ACC112 (cell line): ENCODE results near the gene SMIM15.

Experiments used
- H2AFZ ChIP-seq: fragments of 200-600 bp; sonication (generic); one replicate; pipeline ENCODE4 v1.6.0; 2017; ENCODE audit warnings: antibody characterized with exemption, low read length; ENCODE audit not compliant: unreplicated experiment
- H3K27ac ChIP-seq: fragments of 200-600 bp; sonication (generic); 2 replicates; pipeline ENCODE4 v1.5.1; 2014; ENCODE audit warnings: low read depth, mild to moderate bottlenecking, antibody characterized with exemption, low read length, moderate library complexity
- H3K27me3 ChIP-seq: fragments of 200-600 bp; sonication (generic); 2 replicates; pipeline ENCODE4 v1.6.1; 2014; ENCODE audit warnings: mild to moderate bottlenecking, antibody characterized with exemption, low read length, moderate library complexity, mixed read lengths; ENCODE audit not compliant: insufficient read depth
- H3K36me3 ChIP-seq: fragments of 200-600 bp; sonication (generic); 2 replicates; pipeline ENCODE4 v1.6.1; 2016; ENCODE audit warnings: mild to moderate bottlenecking, antibody characterized with exemption, low read length, moderate library complexity, mixed read lengths; ENCODE audit not compliant: insufficient read depth
- H3K4me1 ChIP-seq: fragments of 200-600 bp; sonication (generic); one replicate; pipeline ENCODE4 v1.6.1; 2016; ENCODE audit warnings: low read length, mixed read lengths; ENCODE audit not compliant: insufficient read depth, unreplicated experiment, control insufficient read depth
- H3K4me3 ChIP-seq: fragments of 200-600 bp; sonication (generic); 2 replicates; pipeline ENCODE4 v1.5.1; 2014; ENCODE audit warnings: mild to moderate bottlenecking, low read depth, low read length
- H3K79me2 ChIP-seq: fragments of 200-600 bp; sonication (generic); one replicate; pipeline ENCODE4 v1.6.0; 2016; ENCODE audit warnings: low read length; ENCODE audit not compliant: control insufficient read depth, unreplicated experiment, insufficient read depth

SMIM15 gene

GRCh38 chr5:61182449-61182848, 20.2 kb upstream of the SMIM15 start:
- no peak overlapping the region for H3K4me3 ChIP-seq
- H3K27me3 ChIP-seq, result no peaks in the 10 kb centered on the region
- peaks cover 21% of the 10 kb centered on the region for H3K4me1 ChIP-seq
- H3K27ac ChIP-seq, result no peak overlapping the region
- no peaks in the 10 kb centered on the region for H3K79me2 ChIP-seq
- H3K36me3 ChIP-seq, result no peaks in the 10 kb centered on the region
- no peak overlapping the region for H2AFZ ChIP-seq

- H3K27ac ChIP-seq, result peak overlapping the region; percentile 35
- H3K4me3 ChIP-seq, result peak overlapping the region; percentile 78
- no peaks in the 10 kb centered on the region for H3K36me3 ChIP-seq
- H3K79me2 ChIP-seq, result no peaks in the 10 kb centered on the region
- H2AFZ ChIP-seq, result peak overlapping the region; percentile 85
- H3K4me1 ChIP-seq, result peaks cover 21% of the 10 kb centered on the region
- no peaks in the 10 kb centered on the region for H3K27me3 ChIP-seq
These were observed 18.6 kb upstream of the SMIM15 start for GRCh38 chr5:61180886-61181285.

- H3K36me3 ChIP-seq, result no peaks in the 10 kb centered on the region
- H3K27me3 ChIP-seq, result no peaks in the 10 kb centered on the region
- no peak overlapping the region for H2AFZ ChIP-seq
- H3K27ac ChIP-seq, result no peak overlapping the region
- no peak overlapping the region for H3K4me3 ChIP-seq
- no peaks in the 10 kb centered on the region for H3K79me2 ChIP-seq
- peaks cover 13% of the 10 kb centered on the region for H3K4me1 ChIP-seq
These were observed 16.4 kb upstream of the SMIM15 start for GRCh38 chr5:61178702-61179101.

GRCh38 chr5:61177716-61178115, 15.4 kb upstream of the SMIM15 start:
- Histone ChIP-seq H3K36me3 (no peaks in the 10 kb centered on the region), H3K4me3 (no peak overlapping the region), H3K27ac (no peak overlapping the region), H3K27me3 (no peaks in the 10 kb centered on the region), H3K79me2 (no peaks in the 10 kb centered on the region), H2AFZ (no peak overlapping the region), H3K4me1 (peaks cover 13% of the 10 kb centered on the region)

- no peaks in the 10 kb centered on the region for H3K36me3 ChIP-seq
- H3K79me2 ChIP-seq, result no peaks in the 10 kb centered on the region
- H3K4me3 ChIP-seq, result no peak overlapping the region
- H2AFZ ChIP-seq, result no peak overlapping the region
- no peak overlapping the region for H3K27ac ChIP-seq
- peaks cover 8% of the 10 kb centered on the region for H3K4me1 ChIP-seq
- no peaks in the 10 kb centered on the region for H3K27me3 ChIP-seq
These were observed 14.8 kb upstream of the SMIM15 start for GRCh38 chr5:61177070-61177469.

- no peak overlapping the region for H2AFZ ChIP-seq
- H3K36me3 ChIP-seq, result no peaks in the 10 kb centered on the region
- no peak overlapping the region for H3K4me3 ChIP-seq
- H3K27ac ChIP-seq, result no peak overlapping the region
- no peaks in the 10 kb centered on the region for H3K79me2 ChIP-seq
- no peaks in the 10 kb centered on the region for H3K27me3 ChIP-seq
- peaks cover 4% of the 10 kb centered on the region for H3K4me1 ChIP-seq
These were observed 14.4 kb upstream of the SMIM15 start for GRCh38 chr5:61176631-61177030.

GRCh38 chr5:61171479-61171878, 9.2 kb upstream of the SMIM15 start:
- Histone ChIP-seq H2AFZ (no peak overlapping the region), H3K27ac (no peak overlapping the region), H3K27me3 (no peaks in the 10 kb centered on the region), H3K36me3 (no peaks in the 10 kb centered on the region), H3K4me1 (no peaks in the 10 kb centered on the region), H3K79me2 (no peaks in the 10 kb centered on the region), H3K4me3 (no peak overlapping the region)

GRCh38 chr5:61168951-61169350, 6.7 kb upstream of the SMIM15 start:
- no peak overlapping the region for H3K4me3 ChIP-seq
- H2AFZ ChIP-seq, result no peak overlapping the region
- H3K36me3 ChIP-seq, result no peaks in the 10 kb centered on the region
- no peak overlapping the region for H3K27ac ChIP-seq
- H3K79me2 ChIP-seq, result peaks cover 7% of the 10 kb centered on the region
- peaks cover 4% of the 10 kb centered on the region for H3K4me1 ChIP-seq
- H3K27me3 ChIP-seq, result no peaks in the 10 kb centered on the region

- H3K36me3 ChIP-seq, result no peaks in the 10 kb centered on the region
- peaks cover 13% of the 10 kb centered on the region for H3K4me1 ChIP-seq
- H3K4me3 ChIP-seq, result no peak overlapping the region
- H2AFZ ChIP-seq, result no peak overlapping the region
- no peak overlapping the region for H3K27ac ChIP-seq
- H3K27me3 ChIP-seq, result no peaks in the 10 kb centered on the region
- H3K79me2 ChIP-seq, result peaks cover 22% of the 10 kb centered on the region
These were observed 5.1 kb upstream of the SMIM15 start for GRCh38 chr5:61167382-61167781.

- H3K4me1 ChIP-seq, result peaks cover 33% of the 10 kb centered on the region
- H2AFZ ChIP-seq, result no peak overlapping the region
- H3K36me3 ChIP-seq, result peaks cover 14% of the 10 kb centered on the region
- H3K27ac ChIP-seq, result no peak overlapping the region
- H3K27me3 ChIP-seq, result no peaks in the 10 kb centered on the region
- peaks cover 53% of the 10 kb centered on the region for H3K79me2 ChIP-seq
- peak overlapping the region; percentile 89 for H3K4me3 ChIP-seq
These were observed 1.6 kb upstream of the SMIM15 start for GRCh38 chr5:61163905-61164304.

- H3K79me2 ChIP-seq, result peaks cover 59% of the 10 kb centered on the region
These were observed 732 bp upstream of the SMIM15 start for GRCh38 chr5:61162832-61163567.

More at GRCh38 chr5:61162832-61163567, 732 bp upstream of the SMIM15 start:
- Histone ChIP-seq H2AFZ (peak overlapping the region; percentile 67), H3K36me3 (peaks cover 17% of the 10 kb centered on the region), H3K27me3 (no peaks in the 10 kb centered on the region), H3K27ac (peak overlapping the region; percentile 83), H3K4me3 (peak overlapping the region; percentile 89), H3K4me1 (peaks cover 39% of the 10 kb centered on the region)
